Endothelial cell of umbilical vein (primary cell): ENCODE data around the gene MOB2. TPM values are rescaled to one million over a fixed set of nuclear protein-coding genes. Genes with fewer than 3 reads are reported as not detected.

ENCODE experiments used
- BruUV-seq: library from RNA; stranded (reverse); fragments of 400-500 nt; replicated peaks from 2 replicates; lab custom pipeline; 2021; lab: Mats Ljungman, UMichigan
- CTCF ChIA-PET: fragments of 300-600, 350-600 bp; sonication (Branson Sonifier 250); formaldehyde crosslinking; loops from one replicate; lab custom pipeline; 2021; ENCODE audit warnings: antibody characterized with exemption, inconsistent platforms; lab: Charles Lee
- POLR2A ChIA-PET: fragments of 300-600, 350-600 bp; sonication (Branson Sonifier 250); formaldehyde crosslinking; loops from one replicate; lab custom pipeline; 2021; ENCODE audit warnings: antibody characterized with exemption, inconsistent platforms; lab: Charles Lee
- DNase-seq: peaks from one replicate; pipeline ENCODE4 v3.0.0-alpha.2; 2011; ENCODE audit warnings: low read depth, low spot score
- FAIRE-seq: peaks from 2 replicates; lab custom pipeline; 2011; peaks lifted over from hg19 to GRCh38; lab: Jason Lieb, UNC
- H2AFZ ChIP-seq: 2 replicates; pipeline ENCODE4 v1.6.0; 2012; ENCODE audit warnings: low read depth, low read length, control low read depth, inconsistent platforms
- H3K27ac ChIP-seq: 2 replicates; pipeline ENCODE4 v1.5.1; 2011; ENCODE audit warnings: low read depth, mild to moderate bottlenecking, control low read depth, low read length, moderate library complexity; ENCODE audit not compliant: insufficient read depth
- H3K27me3 ChIP-seq, 2 experiments: 2 replicates each; pipeline versions ENCODE4 v1.6.0 to v1.6.1; 2011; ENCODE audit warnings: low read length in 2 of 2, mixed read lengths in 1 of 2; ENCODE audit not compliant: control insufficient read depth in 2 of 2, insufficient read depth in 2 of 2
- H3K36me3 ChIP-seq, 2 experiments: 2 replicates in 1 of 2; 3 replicates in 1 of 2; pipeline ENCODE4 v1.5.1; 2011; ENCODE audit warnings: low read length in 2 of 2, mild to moderate bottlenecking in 1 of 2, moderate library complexity in 1 of 2; ENCODE audit not compliant: control insufficient read depth in 2 of 2, insufficient read depth in 2 of 2; ENCODE audit errors: extremely low read depth in 1 of 2
- H3K4me1 ChIP-seq: 3 replicates; pipeline ENCODE4 v1.5.1; 2011; ENCODE audit warnings: mild to moderate bottlenecking, low read length; ENCODE audit not compliant: control insufficient read depth, insufficient read depth; ENCODE audit errors: extremely low read depth
- H3K4me2 ChIP-seq: 2 replicates; pipeline ENCODE4 v1.6.1; 2011; ENCODE audit warnings: low read length, control low read depth, mixed read lengths; ENCODE audit not compliant: insufficient read depth
- H3K4me3 ChIP-seq, 3 experiments: fragments of 200-600 bp in 1 of 3; sonication (generic), shearing (Covaris generic) in 1 of 3; replicated peaks in 1 of 3; 2 replicates each; pipeline ENCODE4 v1.5.1; 2011 to 2016; ENCODE audit warnings: control low read depth in 3 of 3, low read length in 3 of 3, mild to moderate bottlenecking in 2 of 3, inconsistent platforms in 1 of 3, low read depth in 1 of 3, moderate library complexity in 1 of 3; ENCODE audit not compliant: insufficient read depth in 1 of 3
- H3K79me2 ChIP-seq: 2 replicates; pipeline ENCODE4 v1.6.0; 2012; ENCODE audit warnings: low read length, inconsistent platforms; ENCODE audit not compliant: control insufficient read depth, insufficient read depth
- H3K9ac ChIP-seq: replicated peaks from 2 replicates; pipeline ENCODE3; 2011; ENCODE audit warnings: low read length, control low read depth; ENCODE audit not compliant: insufficient read depth; ENCODE audit errors: extremely low read depth
- H3K9me1 ChIP-seq: replicated peaks from 3 replicates; pipeline ENCODE4 v1.6.0; 2011; ENCODE audit warnings: mild to moderate bottlenecking, low read length; ENCODE audit not compliant: control insufficient read depth, insufficient read depth; ENCODE audit errors: extremely low read depth
- H3K9me3 ChIP-seq: replicated peaks from 2 replicates; pipeline ENCODE4 v1.5.1; 2012; ENCODE audit warnings: low read length, inconsistent platforms; ENCODE audit not compliant: control insufficient read depth, insufficient read depth
- H4K20me1 ChIP-seq: replicated peaks from 2 replicates; pipeline ENCODE3; 2011; ENCODE audit warnings: mild to moderate bottlenecking, low read length; ENCODE audit not compliant: control insufficient read depth, insufficient read depth; ENCODE audit errors: extremely low read depth
- CTCF ChIP-seq, 2 donors: IDR thresholded peaks; 1 replicate in 1 of 2; 2 replicates in 1 of 2; pipeline ENCODE4 v1.5.1; 2011; ENCODE audit warnings: low read length in 2 of 2, mild to moderate bottlenecking in 2 of 2, moderate library complexity in 2 of 2, control low read depth in 1 of 2, inconsistent platforms in 1 of 2, low read depth in 1 of 2; ENCODE audit not compliant: insufficient read depth in 1 of 2; ENCODE audit errors: extremely low read depth in 1 of 2
- FOS ChIP-seq: IDR thresholded peaks from 2 replicates; pipeline ENCODE4 v1.6.1; 2011; ENCODE audit warnings: mild to moderate bottlenecking, low read length, moderate library complexity, borderline replicate concordance; ENCODE audit not compliant: insufficient read depth
- GATA2 ChIP-seq: IDR thresholded peaks from 2 replicates; pipeline ENCODE4 v1.7.0; 2011; ENCODE audit warnings: low read depth, mild to moderate bottlenecking, moderate library complexity, mixed read lengths, low read length; ENCODE audit not compliant: insufficient read length, insufficient read depth
- JUN ChIP-seq: IDR thresholded peaks from 2 replicates; pipeline ENCODE4 v1.6.1; 2011; ENCODE audit warnings: borderline replicate concordance, low read depth; ENCODE audit not compliant: insufficient read length, insufficient read depth
- MYC ChIP-seq: IDR thresholded peaks from one replicate; pipeline ENCODE4 v1.6.1; 2011; ENCODE audit warnings: mild to moderate bottlenecking, low read depth, low read length
- POLR2A ChIP-seq: IDR thresholded peaks from 2 replicates; pipeline ENCODE4 v1.6.1; 2012; ENCODE audit warnings: low read depth, mild to moderate bottlenecking, control low read depth, low read length
- POLR2AphosphoS5 ChIP-seq: IDR thresholded peaks from 2 replicates; pipeline ENCODE4 v1.6.1; 2012; ENCODE audit warnings: low read depth, mild to moderate bottlenecking, control low read depth, low read length, moderate library complexity; ENCODE audit not compliant: insufficient read depth
- dilution Hi-C: fragments of 300-500 bp; cut with MboI; formaldehyde crosslinking; loops from one replicate; pipeline ENCODE4 v1.15.0; 2019; ENCODE audit warnings: low sequenced_read_pairs; ENCODE audit not compliant: extremely low pct_ligation_motif_present
- intact Hi-C: fragments of 100-400 bp; cut with micrococcal nuclease; formaldehyde crosslinking; loops from one replicate; pipeline ENCODE4 v1.10.0; 2022
- polyA plus RNA-seq, 4 experiments: library from polyadenylated mRNA; depleted of rRNA in 3 of 4; stranded (reverse) in 3 of 4; unstranded in 1 of 4; fragments of >200 nt; gene quantifications; 2 replicates each; pipeline versions ENCODE4 v1.2.1 to v1.2.3, GENCODE V29; 2011 to 2012; ENCODE audit warnings: missing spikeins in 1 of 4
- total RNA-seq: library from RNA; stranded (reverse); gene quantifications from 2 replicates; pipeline ENCODE4 v1.2.3, GENCODE V29; 2021
- TF ChIP-seq, protein P1 (sequence below): IDR thresholded peaks from 2 replicates; pipeline ENCODE4 v1.6.1; 2011; ENCODE audit not compliant: insufficient read depth, insufficient read length

The MOB2 gene
- total and polyA plus RNA-seq, 2 donors (not counting 3 experiments of a cell fraction or from before 2014, with no cell fraction given): 38.2 to 50.6 TPM

GRCh38 chr11:1444321-1444720, 42.3 kb downstream of the MOB2 start:
- Histone ChIP-seq H3K9ac (no peak overlapping the region), H3K9me3 (no peaks in the 10 kb centered on the region), H3K27ac (no peak overlapping the region), H2AFZ (no peak overlapping the region), H3K9me1 (no peaks in the 10 kb centered on the region), H3K36me3 (no peaks in the 10 kb centered on the region), H4K20me1 (no peaks in the 10 kb centered on the region), H3K27me3 (no peaks in the 10 kb centered on the region), H3K4me2 (no peak overlapping the region), H3K79me2 (no peaks in the 10 kb centered on the region), H3K4me1 (no peaks in the 10 kb centered on the region), H3K4me3 (no peak overlapping the region)
- POLR2A ChIA-PET: no interaction called here
- FAIRE-seq (no peak), DNase-seq (no peak)
- no TSS peak for BruUV-seq
- TF ChIP-seq GATA2 (no peak), JUN (no peak), POLR2A (no peak), POLR2AphosphoS5 (no peak), FOS (no peak), CTCF (IDR thresholded peaks at IDR 0.05; ENCODE audit: extremely low read depth in 1 of 2, insufficient read depth in 1 of 2, low read depth in 1 of 2, low read length in 2 of 2) (no peak), MYC (no peak)
- TF ChIP-seq, protein P1, sequence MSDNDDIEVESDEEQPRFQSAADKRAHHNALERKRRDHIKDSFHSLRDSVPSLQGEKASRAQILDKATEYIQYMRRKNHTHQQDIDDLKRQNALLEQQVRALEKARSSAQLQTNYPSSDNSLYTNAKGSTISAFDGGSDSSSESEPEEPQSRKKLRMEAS: no peak
- dilution Hi-C loops: no loop called here
- CTCF ChIA-PET: no interaction called here
- intact Hi-C loops: no loop called here
